GM13977 (cell line): ENCODE measurements around the gene DPYSL3.

Source experiments
- DNase-seq: peaks from one replicate; pipeline ENCODE4 v3.0.0; 2012; ENCODE audit warnings: low spot score
- in situ Hi-C: fragments of 300-500 bp; cut with MboI; formaldehyde crosslinking; loops from one replicate; pipeline ENCODE4 v1.12.0; 2022; ENCODE audit warnings: low sequenced_read_pairs, low pct_unique_long_range_greater_than_20kb, mixed read lengths, inconsistent platforms; ENCODE audit not compliant: unreplicated experiment
- TF ChIP-seq, protein P1 (sequence below): IDR thresholded peaks from 2 replicates; pipeline ENCODE4 v1.5.1; 2012; ENCODE audit warnings: mild to moderate bottlenecking, control low read depth; ENCODE audit not compliant: insufficient read depth; ENCODE audit errors: extremely low read depth, missing control alignments

DPYSL3 gene

DNA sequence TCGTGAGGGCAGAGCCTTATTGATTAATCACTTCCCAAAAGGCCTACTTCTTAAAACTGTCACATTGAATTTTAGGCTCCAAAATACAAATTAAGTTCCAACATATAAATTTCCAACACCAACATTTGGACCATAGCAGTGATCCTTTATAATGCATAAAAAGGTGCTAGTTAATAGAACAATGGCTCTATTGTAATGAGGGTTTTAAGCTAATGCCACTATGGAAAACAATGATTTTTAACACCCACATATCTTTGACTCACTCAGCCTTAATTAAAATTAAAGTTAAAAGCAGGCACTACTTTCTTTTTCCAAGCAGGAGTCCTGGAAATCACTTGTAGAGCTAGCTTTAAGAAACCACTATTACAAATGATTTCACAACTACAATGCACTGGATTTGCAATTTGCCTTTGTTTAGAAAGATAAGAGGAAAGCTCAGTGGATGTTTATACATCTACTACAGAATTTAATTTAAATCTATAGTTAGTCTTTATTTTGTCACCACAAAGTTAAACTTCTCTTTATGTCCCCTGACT, 41.8 kb downstream of the DPYSL3 start:
- no peak for DNase-seq
- TF ChIP-seq, protein P1, sequence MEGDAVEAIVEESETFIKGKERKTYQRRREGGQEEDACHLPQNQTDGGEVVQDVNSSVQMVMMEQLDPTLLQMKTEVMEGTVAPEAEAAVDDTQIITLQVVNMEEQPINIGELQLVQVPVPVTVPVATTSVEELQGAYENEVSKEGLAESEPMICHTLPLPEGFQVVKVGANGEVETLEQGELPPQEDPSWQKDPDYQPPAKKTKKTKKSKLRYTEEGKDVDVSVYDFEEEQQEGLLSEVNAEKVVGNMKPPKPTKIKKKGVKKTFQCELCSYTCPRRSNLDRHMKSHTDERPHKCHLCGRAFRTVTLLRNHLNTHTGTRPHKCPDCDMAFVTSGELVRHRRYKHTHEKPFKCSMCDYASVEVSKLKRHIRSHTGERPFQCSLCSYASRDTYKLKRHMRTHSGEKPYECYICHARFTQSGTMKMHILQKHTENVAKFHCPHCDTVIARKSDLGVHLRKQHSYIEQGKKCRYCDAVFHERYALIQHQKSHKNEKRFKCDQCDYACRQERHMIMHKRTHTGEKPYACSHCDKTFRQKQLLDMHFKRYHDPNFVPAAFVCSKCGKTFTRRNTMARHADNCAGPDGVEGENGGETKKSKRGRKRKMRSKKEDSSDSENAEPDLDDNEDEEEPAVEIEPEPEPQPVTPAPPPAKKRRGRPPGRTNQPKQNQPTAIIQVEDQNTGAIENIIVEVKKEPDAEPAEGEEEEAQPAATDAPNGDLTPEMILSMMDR: no peak
- in situ Hi-C loops: loop anchor here (25.0 kb wide), 1 partner anchor 94 kb away; no protein-coding TSS in a partner anchor

DNA sequence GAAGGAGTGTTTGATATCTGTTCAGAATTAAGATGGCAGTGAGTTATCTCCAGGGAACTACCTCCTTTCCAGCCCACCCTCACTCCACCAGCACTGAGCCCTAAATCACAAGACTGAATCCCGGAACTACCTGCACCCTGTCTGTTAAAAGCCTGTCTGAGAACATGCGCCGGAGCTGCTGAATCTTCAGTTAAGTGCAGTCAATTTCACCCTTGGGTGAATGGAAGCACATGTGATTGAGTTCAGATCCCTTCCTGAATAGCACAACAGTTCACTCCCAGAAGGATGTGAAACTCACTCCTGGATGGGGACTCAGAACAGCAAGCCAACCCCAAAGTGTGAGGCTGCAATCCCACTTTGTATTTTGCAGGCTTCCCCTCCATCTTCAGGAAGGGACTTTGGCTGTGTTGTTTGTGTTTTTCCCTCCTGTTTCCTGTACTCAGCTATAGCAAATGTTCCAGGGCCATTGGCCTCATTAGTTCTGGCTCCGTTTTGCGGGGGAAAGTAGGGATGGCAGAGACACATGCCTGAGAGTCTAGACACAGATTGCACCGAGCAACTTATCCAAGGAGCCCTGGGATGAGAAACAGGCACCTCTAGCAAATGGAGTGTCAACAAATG, 43.4 kb downstream of the DPYSL3 start:
- no peak for DNase-seq
- TF ChIP-seq, protein P1: no peak
- in situ Hi-C loops: loop anchor here (25.0 kb wide), 1 partner anchor 96 kb away; no protein-coding TSS in a partner anchor

DNA sequence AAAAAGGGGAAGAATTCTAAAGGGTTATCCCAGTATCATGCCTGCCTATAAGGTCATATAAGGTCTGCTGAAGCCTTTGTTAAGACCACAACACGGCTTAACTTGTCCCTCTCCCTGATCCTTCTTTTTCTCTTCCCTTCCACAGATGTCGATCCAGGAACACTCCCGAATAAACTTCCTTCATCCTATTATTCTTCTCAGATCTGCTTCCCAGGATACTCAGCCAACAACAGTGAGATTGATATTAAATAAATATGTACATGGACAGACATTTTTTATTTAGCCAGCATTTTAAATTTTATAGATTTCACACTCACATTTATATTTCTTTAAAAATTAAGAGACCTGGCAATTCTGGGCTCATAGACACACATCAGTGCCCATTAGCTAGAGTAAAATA, 44.1 kb downstream of the DPYSL3 start:
- TF ChIP-seq, protein P1: no peak
- DNase-seq: no peak
- in situ Hi-C loops: loop anchor here (25.0 kb wide), 1 partner anchor 97 kb away; no protein-coding TSS in a partner anchor

DNA sequence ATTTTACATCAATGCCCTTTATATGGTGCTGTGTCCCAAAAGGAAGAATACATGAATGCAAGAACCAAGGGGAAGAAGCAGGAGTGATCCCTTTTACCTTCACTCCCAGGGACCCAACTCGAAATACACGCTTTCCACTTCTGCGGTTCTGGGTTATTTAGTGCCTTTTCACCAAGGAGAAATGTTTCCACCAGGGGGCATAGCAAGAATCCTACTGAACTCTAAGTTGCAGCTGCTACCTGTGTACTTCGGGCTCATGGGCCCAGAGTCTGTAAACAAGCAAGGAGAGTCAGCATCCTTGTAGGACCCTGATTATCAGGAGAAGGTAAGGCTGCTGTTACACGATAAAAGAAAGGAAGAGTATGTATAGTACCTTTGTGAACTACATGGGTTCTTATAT, 45.7 kb downstream of the DPYSL3 start:
- in situ Hi-C loops: loop anchor here (25.0 kb wide), 1 partner anchor 98 kb away; no protein-coding TSS in a partner anchor
- TF ChIP-seq, protein P1: peak; percentile 43
- peak; percentile 31 for DNase-seq

DNA sequence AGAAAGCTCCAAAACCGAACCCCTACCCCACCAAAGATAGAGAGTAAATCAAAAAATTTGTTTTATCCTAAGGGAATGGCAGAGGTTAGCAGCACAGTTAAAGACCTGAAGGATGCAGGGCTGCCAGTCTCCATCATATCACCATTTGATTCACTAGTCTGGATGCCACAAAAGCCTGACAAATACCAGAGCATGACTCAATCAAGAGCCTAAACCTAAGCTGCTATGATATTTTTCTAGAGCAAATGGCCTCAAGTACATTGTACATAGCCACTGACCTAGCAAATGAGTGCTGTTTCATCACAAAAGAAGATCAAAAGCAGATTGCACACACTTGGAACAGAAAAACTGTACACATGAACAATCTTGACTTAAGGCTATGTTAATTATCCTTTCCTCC, 48.0 kb downstream of the DPYSL3 start:
- in situ Hi-C loops: loop anchor here (25.0 kb wide), 1 partner anchor 100 kb away; no protein-coding TSS in a partner anchor
- TF ChIP-seq, protein P1: no peak
- DNase-seq: no peak

DNA sequence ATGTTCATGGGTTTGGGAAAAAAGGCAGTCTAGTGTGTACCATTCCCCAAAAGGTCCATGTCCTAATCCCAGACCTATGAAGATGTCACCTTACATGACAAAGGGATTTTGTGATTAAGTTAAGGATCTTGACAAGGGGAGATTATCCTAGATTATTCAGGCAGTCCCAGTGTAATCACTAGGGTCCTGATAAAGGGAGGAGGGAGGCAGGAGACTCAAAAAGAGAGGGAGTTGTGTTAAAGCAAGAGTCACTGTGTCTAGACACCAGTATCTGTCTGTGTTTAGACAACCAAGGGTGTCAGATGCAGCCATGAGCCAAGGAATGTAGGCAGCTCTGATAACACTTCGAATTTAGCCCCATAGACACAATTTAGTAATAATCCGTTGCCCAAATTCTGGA, 49.5 kb downstream of the DPYSL3 start:
- in situ Hi-C loops: loop anchor here (25.0 kb wide), 1 partner anchor 102 kb away; no protein-coding TSS in a partner anchor
- no peak for DNase-seq
- TF ChIP-seq, protein P1: no peak
